HFFc6 (cell line): ENCODE results near the gene SPATA16. TPM values are rescaled to one million over a fixed set of nuclear protein-coding genes. Genes with fewer than 3 reads are reported as not detected.
"Not testable (repeated sequence)": the region's sequence is repeated elsewhere in the genome, so short reads cannot be mapped to it uniquely, and the experiment has no call there.

Experiments
- DNase-seq: peaks from one replicate; pipeline ENCODE4 v3.0.0-alpha.2; 2018
- H3K27ac Mint-ChIP-seq: 2 replicates; pipeline ENCODE4 v1.8.0; 2020; ENCODE audit warnings: mild to moderate bottlenecking, mixed read lengths
- H3K27me3 Mint-ChIP-seq: 2 replicates; pipeline ENCODE4 v1.8.0; 2021; ENCODE audit warnings: mild to moderate bottlenecking, moderate library complexity, mixed read lengths; ENCODE audit not compliant: insufficient read depth
- H3K36me3 Mint-ChIP-seq: 2 replicates; pipeline ENCODE4 v1.8.0; 2021; ENCODE audit warnings: low read depth, mixed read lengths
- H3K4me1 Mint-ChIP-seq: 2 replicates; pipeline ENCODE4 v1.8.0; 2020; ENCODE audit warnings: low read depth, mixed read lengths
- H3K4me3 Mint-ChIP-seq: 2 replicates; pipeline ENCODE4 v1.8.0; 2020; ENCODE audit warnings: mild to moderate bottlenecking, moderate library complexity, mixed read lengths
- H3K9me3 Mint-ChIP-seq: 2 replicates; pipeline ENCODE4 v1.8.0; 2020; ENCODE audit warnings: mild to moderate bottlenecking, mixed read lengths
- total RNA-seq, 6 experiments: library from RNA; stranded (reverse); fragmentation: NEBNext Ultra II Directional; extraction: Animal tissue kit (Norgen Biotek cat#: 25700); gene quantifications; 2 replicates in 1 of 6; 3 replicates in 5 of 6; pipeline ENCODE4 v1.2.3, GENCODE V29; 2021
- TF ChIP-seq, protein P1 (sequence below): fragments of 200-600 bp; sonication (generic); IDR thresholded peaks from 2 replicates; pipeline ENCODE4 v1.5.0; 2021; ENCODE audit warnings: antibody characterized with exemption, mild to moderate bottlenecking

SPATA16 gene
- total RNA-seq, 6 experiments from 2014 or later: not detected

- H3K27ac Mint-ChIP-seq: no peak overlapping the region
- DNase-seq: no peak
Observed at GRCh38 chr3:172869368-172869771, 271.7 kb downstream of the SPATA16 start.

DNA sequence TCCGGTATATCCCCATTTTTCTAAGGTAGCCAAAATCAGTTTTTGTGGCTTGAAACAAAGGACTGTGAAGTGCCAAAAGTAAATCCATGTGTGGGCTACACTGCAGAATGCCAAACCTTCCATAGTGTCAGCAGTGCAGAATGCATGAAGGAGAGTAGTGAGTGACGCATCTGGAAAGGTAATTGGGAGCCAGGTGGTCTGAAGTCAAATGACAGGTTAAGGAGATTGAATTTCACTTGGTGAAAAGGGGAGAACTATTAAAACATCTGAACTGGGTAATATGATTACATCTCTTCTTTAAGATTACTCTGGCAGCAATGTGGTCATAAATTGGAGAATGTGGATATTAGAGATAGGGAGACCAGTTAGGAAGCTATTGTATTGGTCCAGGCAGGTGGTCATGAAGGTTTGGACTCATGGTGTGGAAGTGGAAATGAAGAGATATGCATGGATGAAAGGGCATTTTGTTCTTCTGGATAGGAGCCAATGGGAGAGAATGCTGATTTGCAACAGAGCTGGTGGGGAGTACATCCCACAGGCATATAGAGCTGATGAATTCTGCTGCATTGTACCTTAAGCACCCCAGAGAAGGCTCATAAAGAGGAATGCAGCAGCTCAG, 272.3 kb downstream of the SPATA16 start:
- no peak overlapping the region for H3K27ac Mint-ChIP-seq
- H3K4me1 Mint-ChIP-seq: no peaks in the 10 kb centered on the region
- H3K36me3 Mint-ChIP-seq: no peaks in the 10 kb centered on the region
- H3K27me3 Mint-ChIP-seq: peaks cover 3% of the 10 kb centered on the region
- no peak overlapping the region for H3K4me3 Mint-ChIP-seq
- no peaks in the 10 kb centered on the region for H3K9me3 Mint-ChIP-seq
- TF ChIP-seq, protein P1, sequence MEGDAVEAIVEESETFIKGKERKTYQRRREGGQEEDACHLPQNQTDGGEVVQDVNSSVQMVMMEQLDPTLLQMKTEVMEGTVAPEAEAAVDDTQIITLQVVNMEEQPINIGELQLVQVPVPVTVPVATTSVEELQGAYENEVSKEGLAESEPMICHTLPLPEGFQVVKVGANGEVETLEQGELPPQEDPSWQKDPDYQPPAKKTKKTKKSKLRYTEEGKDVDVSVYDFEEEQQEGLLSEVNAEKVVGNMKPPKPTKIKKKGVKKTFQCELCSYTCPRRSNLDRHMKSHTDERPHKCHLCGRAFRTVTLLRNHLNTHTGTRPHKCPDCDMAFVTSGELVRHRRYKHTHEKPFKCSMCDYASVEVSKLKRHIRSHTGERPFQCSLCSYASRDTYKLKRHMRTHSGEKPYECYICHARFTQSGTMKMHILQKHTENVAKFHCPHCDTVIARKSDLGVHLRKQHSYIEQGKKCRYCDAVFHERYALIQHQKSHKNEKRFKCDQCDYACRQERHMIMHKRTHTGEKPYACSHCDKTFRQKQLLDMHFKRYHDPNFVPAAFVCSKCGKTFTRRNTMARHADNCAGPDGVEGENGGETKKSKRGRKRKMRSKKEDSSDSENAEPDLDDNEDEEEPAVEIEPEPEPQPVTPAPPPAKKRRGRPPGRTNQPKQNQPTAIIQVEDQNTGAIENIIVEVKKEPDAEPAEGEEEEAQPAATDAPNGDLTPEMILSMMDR: no peak
- no peak for DNase-seq

More at GRCh38 chr3:172869368-172869771, 271.7 kb downstream of the SPATA16 start:
- Mint-ChIP-seq H3K27me3 (peaks cover 3% of the 10 kb centered on the region), H3K36me3 (no peaks in the 10 kb centered on the region), H3K9me3 (no peaks in the 10 kb centered on the region), H3K4me1 (no peaks in the 10 kb centered on the region), H3K4me3 (no peak overlapping the region)
- TF ChIP-seq, protein P1: no peak

DNA sequence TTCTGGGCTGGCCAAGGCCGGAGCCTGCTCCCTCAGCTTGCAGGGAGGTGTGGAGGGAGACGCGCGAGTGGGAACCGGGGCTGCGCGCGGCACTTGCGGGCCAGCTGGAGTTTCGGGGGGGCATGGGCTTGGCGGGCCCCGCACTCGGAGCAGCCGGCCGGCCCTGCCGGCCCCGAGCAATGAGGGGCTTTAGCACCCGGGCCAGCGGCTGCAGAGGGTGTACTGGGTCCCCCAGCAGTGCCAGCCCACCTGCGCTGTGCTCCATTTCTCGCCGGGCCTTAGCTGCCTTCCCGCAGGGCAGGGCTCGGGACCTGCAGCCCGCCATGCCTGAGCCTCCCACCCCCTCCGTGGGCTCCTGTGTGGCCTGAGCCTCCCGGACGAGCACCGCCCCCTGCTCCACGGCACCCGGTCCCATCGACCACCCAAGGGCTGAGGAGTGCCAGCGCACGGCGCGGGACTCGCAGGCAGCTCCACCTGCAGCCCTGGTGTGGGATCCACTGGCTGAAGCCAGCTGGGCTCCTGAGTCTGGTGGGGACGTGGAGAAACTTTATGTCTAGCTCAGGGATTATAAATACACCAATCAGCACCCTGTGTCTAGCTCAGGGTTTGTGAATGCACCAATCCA, 274.2 kb downstream of the SPATA16 start:
- not testable (repeated sequence) for H3K27me3 Mint-ChIP-seq, H3K4me1 Mint-ChIP-seq, H3K9me3 Mint-ChIP-seq, H3K27ac Mint-ChIP-seq, H3K36me3 Mint-ChIP-seq, DNase-seq, H3K4me3 Mint-ChIP-seq

GRCh38 chr3:172859041-172859440, 282.0 kb downstream of the SPATA16 start:
- Mint-ChIP-seq H3K4me1 (no peaks in the 10 kb centered on the region), H3K27ac (no peak overlapping the region), H3K4me3 (no peak overlapping the region), H3K36me3 (no peaks in the 10 kb centered on the region), H3K27me3 (peaks cover 5% of the 10 kb centered on the region; the same call in 1 of the 2 replicates), H3K9me3 (no peaks in the 10 kb centered on the region)
- TF ChIP-seq, protein P1: no peak
- no peak for DNase-seq

DNA sequence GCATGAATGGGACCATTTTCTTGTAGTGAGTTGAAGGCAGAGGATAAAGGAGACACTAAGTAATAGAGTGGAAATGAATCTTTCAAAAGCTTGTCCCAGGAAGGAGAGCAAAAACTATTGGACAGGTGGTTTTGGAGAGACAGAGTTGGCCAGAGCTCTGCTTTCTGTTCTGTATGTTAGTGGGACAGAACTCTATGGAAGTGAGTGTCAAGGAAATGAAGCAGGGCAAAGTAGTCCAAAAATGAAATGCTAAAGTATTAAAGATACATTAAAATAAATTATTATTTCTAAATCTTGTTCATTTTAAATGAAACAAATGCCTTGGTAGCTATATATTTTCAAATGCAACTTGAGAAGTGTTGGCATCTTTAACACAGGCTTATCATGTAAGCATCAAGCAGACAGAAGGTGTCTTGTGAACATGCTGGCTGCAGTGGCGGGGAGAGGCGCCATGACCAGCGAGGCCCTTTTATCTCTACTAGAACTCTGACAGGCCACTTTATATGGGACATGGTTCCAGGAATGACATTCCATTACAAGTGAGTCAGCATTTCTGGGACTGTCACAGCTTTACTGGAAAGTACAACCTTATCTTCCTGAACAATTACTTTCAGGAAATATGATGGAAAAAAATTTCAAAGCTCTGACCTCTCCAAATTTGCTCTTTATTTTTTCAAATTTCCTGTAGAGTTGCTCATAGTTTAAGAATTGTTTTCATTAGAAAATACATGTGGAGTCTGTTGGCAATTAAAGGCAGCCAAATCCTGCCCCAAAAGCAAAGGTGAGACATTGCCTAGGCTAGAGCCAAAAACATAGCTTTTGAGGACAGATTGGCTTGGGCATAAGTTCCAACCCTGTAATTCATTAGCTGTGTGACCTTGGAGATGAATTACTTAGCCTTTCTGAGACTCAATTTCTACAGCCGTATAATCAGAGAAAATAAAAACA, 284.0 kb downstream of the SPATA16 start:
- Mint-ChIP-seq H3K9me3 (no peaks in the 10 kb centered on the region), H3K36me3 (no peaks in the 10 kb centered on the region), H3K4me3 (no peak overlapping the region), H3K27me3 (peaks cover 5% of the 10 kb centered on the region; the same call in 1 of the 2 replicates), H3K4me1 (no peaks in the 10 kb centered on the region), H3K27ac (no peak overlapping the region)
- no peak for DNase-seq
- TF ChIP-seq, protein P1: no peak
